ENCODE results near the gene CNKSR2. TPM values are rescaled to one million over a fixed set of nuclear protein-coding genes. Genes with fewer than 3 reads are reported as not detected.

Gene CNKSR2
- total RNA-seq, 1 experiment from 2014 or later = not detected

DNA sequence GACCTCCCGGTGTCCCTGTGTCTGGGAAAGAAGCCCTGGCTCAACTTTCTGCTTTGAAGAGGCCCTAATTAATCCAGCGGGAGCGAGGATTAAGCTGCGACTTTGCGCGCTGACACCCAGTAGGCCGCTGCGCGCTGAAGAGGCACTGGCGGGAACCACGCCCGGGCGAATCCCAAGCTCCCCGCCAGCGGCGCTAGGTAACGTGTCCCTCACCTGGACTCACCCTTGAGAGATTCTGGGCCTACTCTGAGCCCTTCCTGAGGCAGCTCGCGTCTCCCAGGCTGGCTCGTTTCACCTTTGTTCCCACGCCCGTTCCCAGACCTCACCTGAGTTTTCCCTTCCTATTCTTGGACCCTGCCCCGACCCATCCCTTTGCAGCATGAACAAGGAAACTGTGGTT lies 284.5 kb downstream of the CNKSR2 start:
- ChIA-PET POLR2A (no interaction called here), RAD21 (ENCODE audit: low non-redundant PET in 1 of 2, low total read pairs in 2 of 2, uncharacterized antibody in 2 of 2, unreplicated experiment in 2 of 2) (no interaction called here), CTCF (no interaction called here)
- intact Hi-C loops (cut with micrococcal nuclease) = no loop called here
- H3K27me3 ChIP-seq (ENCODE audit: insufficient read depth, low read length) = no peaks in the 10 kb centered on the region
- H3K4me2 ChIP-seq (ENCODE audit: low read length) = no peak overlapping the region
- no peak overlapping the region for H2AFZ ChIP-seq (ENCODE audit: low read depth, low read length, poor library complexity, severe bottlenecking)
- no peak overlapping the region for H3K27ac ChIP-seq (ENCODE audit: low read depth, low read length)
- DNase-seq (ENCODE audit: low read depth, low spot score) (no peak), ATAC-seq (no peak)
- no peaks in the 10 kb centered on the region for H3K9me2 ChIP-seq (ENCODE audit: insufficient read depth)
- H3K79me2 ChIP-seq (ENCODE audit: insufficient read depth, low read length) = no peaks in the 10 kb centered on the region
- no peaks in the 10 kb centered on the region for H3K36me3 ChIP-seq (ENCODE audit: control insufficient read depth in 1 of 2, insufficient read depth in 2 of 2, low read length in 2 of 2)
- no TSS peak for BruUV-seq (replicated peaks)
- no peak overlapping the region for H3K9ac ChIP-seq (ENCODE audit: low read length)
- no peaks in the 10 kb centered on the region for H3K4me1 ChIP-seq (ENCODE audit: control insufficient read depth in 1 of 2, insufficient read depth in 2 of 2, low read length in 2 of 2)
- no peak overlapping the region for H3K4me3 ChIP-seq (replicated peaks in 1 of 2; ENCODE audit: low read depth in 1 of 2, low read length in 2 of 2)
- H4K20me1 ChIP-seq (ENCODE audit: insufficient read depth) = no peaks in the 10 kb centered on the region
- no peaks in the 10 kb centered on the region for H3K9me3 ChIP-seq (ENCODE audit: control insufficient read depth in 1 of 2, insufficient read depth in 1 of 2, low read depth in 1 of 2, low read length in 2 of 2)
- TF ChIP-seq POLR2AphosphoS5 (IDR thresholded peaks at IDR 0.05; ENCODE audit: low read depth, low read length) (no peak), TCF7L2 (IDR thresholded peaks at IDR 0.05; ENCODE audit: borderline replicate concordance, extremely low read depth, insufficient read depth, insufficient read length) (no peak), EZH2phosphoT487 (IDR thresholded peaks at IDR 0.05; ENCODE audit: borderline replicate concordance) (no peak), POLR2A (IDR thresholded peaks at IDR 0.05; ENCODE audit: borderline replicate concordance, extremely low read depth, insufficient read depth, insufficient read length) (no peak), FOSL1 (IDR thresholded peaks at IDR 0.05; ENCODE audit: low read depth) (no peak), CBX3 (IDR thresholded peaks at IDR 0.05; ENCODE audit: low read depth) (no peak), ELF1 (IDR thresholded peaks at IDR 0.05; ENCODE audit: borderline replicate concordance, low read depth) (no peak), SIN3A (IDR thresholded peaks at IDR 0.05; ENCODE audit: low read depth) (no peak)
- TF ChIP-seq, protein P1, sequence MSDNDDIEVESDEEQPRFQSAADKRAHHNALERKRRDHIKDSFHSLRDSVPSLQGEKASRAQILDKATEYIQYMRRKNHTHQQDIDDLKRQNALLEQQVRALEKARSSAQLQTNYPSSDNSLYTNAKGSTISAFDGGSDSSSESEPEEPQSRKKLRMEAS (IDR thresholded peaks at IDR 0.05) = no peak
- TF ChIP-seq, protein P2, sequence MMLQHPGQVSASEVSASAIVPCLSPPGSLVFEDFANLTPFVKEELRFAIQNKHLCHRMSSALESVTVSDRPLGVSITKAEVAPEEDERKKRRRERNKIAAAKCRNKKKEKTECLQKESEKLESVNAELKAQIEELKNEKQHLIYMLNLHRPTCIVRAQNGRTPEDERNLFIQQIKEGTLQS (IDR thresholded peaks at IDR 0.05) = no peak

DNA sequence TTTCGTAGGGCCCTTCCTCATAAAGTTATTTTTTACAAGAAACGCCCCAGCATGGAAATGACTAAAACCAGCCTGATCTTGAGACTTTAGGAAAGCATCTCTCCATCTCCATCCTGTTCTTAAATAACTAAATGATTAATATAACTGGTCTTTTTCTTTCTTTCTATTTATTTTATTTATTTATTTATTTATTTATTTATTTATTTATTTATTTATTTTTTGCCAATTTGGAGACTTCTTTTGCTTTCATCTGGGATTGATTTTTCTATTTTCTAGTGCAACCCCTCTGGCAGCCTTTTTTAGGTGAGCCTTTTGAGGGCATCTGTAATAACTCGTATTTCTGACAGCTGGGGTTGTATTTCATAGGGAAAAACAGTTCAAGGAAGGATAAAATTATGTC lies 285.1 kb downstream of the CNKSR2 start:
- H2AFZ ChIP-seq (ENCODE audit: low read depth, low read length, poor library complexity, severe bottlenecking) = no peak overlapping the region
- intact Hi-C loops (cut with micrococcal nuclease) = no loop called here
- no peaks in the 10 kb centered on the region for H3K9me3 ChIP-seq (ENCODE audit: control insufficient read depth in 1 of 2, insufficient read depth in 1 of 2, low read depth in 1 of 2, low read length in 2 of 2)
- ChIA-PET RAD21 (ENCODE audit: low non-redundant PET in 1 of 2, low total read pairs in 2 of 2, uncharacterized antibody in 2 of 2, unreplicated experiment in 2 of 2) (no interaction called here), CTCF (no interaction called here), POLR2A (no interaction called here)
- H4K20me1 ChIP-seq (ENCODE audit: insufficient read depth) = no peaks in the 10 kb centered on the region
- no peaks in the 10 kb centered on the region for H3K36me3 ChIP-seq (ENCODE audit: control insufficient read depth in 1 of 2, insufficient read depth in 2 of 2, low read length in 2 of 2)
- H3K9me2 ChIP-seq (ENCODE audit: insufficient read depth) = no peaks in the 10 kb centered on the region
- no peak for DNase-seq (ENCODE audit: low read depth, low spot score)
- no peaks in the 10 kb centered on the region for H3K79me2 ChIP-seq (ENCODE audit: insufficient read depth, low read length)
- H3K9ac ChIP-seq (ENCODE audit: low read length) = no peak overlapping the region
- no TSS peak for BruUV-seq (replicated peaks)
- H3K4me1 ChIP-seq (ENCODE audit: control insufficient read depth in 1 of 2, insufficient read depth in 2 of 2, low read length in 2 of 2) = no peaks in the 10 kb centered on the region
- TF ChIP-seq CEBPB (IDR thresholded peaks at IDR 0.05; ENCODE audit: low read depth) (no peak), POLR2A (IDR thresholded peaks at IDR 0.05; ENCODE audit: borderline replicate concordance, extremely low read depth, insufficient read depth, insufficient read length) (no peak), EZH2 (IDR thresholded peaks at IDR 0.05) (no peak), YY1 (IDR thresholded peaks at IDR 0.05; ENCODE audit: extremely low read depth, insufficient replicate concordance, low read depth, low read length) (no peak), CBX3 (IDR thresholded peaks at IDR 0.05; ENCODE audit: low read depth) (no peak), RAD21 (IDR thresholded peaks at IDR 0.05; ENCODE audit: low read depth) (no peak), TCF7L2 (IDR thresholded peaks at IDR 0.05; ENCODE audit: borderline replicate concordance, extremely low read depth, insufficient read depth, insufficient read length) (no peak), FOSL1 (IDR thresholded peaks at IDR 0.05; ENCODE audit: low read depth) (no peak), ZNF274 (IDR thresholded peaks at IDR 0.05; ENCODE audit: low read depth, low read length) (no peak), SRF (IDR thresholded peaks at IDR 0.05; ENCODE audit: low read depth) (no peak)
- TF ChIP-seq, protein P3, sequence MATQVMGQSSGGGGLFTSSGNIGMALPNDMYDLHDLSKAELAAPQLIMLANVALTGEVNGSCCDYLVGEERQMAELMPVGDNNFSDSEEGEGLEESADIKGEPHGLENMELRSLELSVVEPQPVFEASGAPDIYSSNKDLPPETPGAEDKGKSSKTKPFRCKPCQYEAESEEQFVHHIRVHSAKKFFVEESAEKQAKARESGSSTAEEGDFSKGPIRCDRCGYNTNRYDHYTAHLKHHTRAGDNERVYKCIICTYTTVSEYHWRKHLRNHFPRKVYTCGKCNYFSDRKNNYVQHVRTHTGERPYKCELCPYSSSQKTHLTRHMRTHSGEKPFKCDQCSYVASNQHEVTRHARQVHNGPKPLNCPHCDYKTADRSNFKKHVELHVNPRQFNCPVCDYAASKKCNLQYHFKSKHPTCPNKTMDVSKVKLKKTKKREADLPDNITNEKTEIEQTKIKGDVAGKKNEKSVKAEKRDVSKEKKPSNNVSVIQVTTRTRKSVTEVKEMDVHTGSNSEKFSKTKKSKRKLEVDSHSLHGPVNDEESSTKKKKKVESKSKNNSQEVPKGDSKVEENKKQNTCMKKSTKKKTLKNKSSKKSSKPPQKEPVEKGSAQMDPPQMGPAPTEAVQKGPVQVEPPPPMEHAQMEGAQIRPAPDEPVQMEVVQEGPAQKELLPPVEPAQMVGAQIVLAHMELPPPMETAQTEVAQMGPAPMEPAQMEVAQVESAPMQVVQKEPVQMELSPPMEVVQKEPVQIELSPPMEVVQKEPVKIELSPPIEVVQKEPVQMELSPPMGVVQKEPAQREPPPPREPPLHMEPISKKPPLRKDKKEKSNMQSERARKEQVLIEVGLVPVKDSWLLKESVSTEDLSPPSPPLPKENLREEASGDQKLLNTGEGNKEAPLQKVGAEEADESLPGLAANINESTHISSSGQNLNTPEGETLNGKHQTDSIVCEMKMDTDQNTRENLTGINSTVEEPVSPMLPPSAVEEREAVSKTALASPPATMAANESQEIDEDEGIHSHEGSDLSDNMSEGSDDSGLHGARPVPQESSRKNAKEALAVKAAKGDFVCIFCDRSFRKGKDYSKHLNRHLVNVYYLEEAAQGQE (IDR thresholded peaks at IDR 0.05; ENCODE audit: low read depth) = no peak
- ATAC-seq = no peak
- H3K4me3 ChIP-seq (replicated peaks in 1 of 2; ENCODE audit: low read depth in 1 of 2, low read length in 2 of 2) = no peak overlapping the region
- H3K27ac ChIP-seq (ENCODE audit: low read depth, low read length) = no peak overlapping the region
- H3K4me2 ChIP-seq (ENCODE audit: low read length) = no peak overlapping the region
- H3K27me3 ChIP-seq (ENCODE audit: insufficient read depth, low read length) = no peaks in the 10 kb centered on the region

Data from HCT116 (cell line).